HG02943 (cell line): Measurements from ENCODE around the gene MAP3K9.
"Not testable (repeated sequence)": the region's sequence is repeated elsewhere in the genome, so short reads cannot be mapped to it uniquely, and the experiment has no call there.

Experiments
- ATAC-seq: cut with Tn5 transposase; IDR thresholded peaks from one replicate; pipeline ENCODE4 v1.9.1; 2021; ENCODE audit warnings: mild to moderate bottlenecking, low read depth, moderate library complexity; ENCODE audit not compliant: unreplicated experiment

Gene MAP3K9

GRCh38 chr14:70809225-70810219, at the start of gene MAP3K9:
Gene MAP3K9, minus strand, starts transcription at chr14:70809513. Its CDS starts 342 bp downstream, at chr14:70809171.
- ATAC-seq, result peak; percentile 88

- no peak for ATAC-seq
Observed at GRCh38 chr14:70858641-70859040, 49.3 kb upstream of the MAP3K9 start.

GRCh38 chr14:70857496-70857890, 48.2 kb upstream of the MAP3K9 start:
- no peak for ATAC-seq

GRCh38 chr14:70856851-70857495, 47.7 kb upstream of the MAP3K9 start:
- no peak for ATAC-seq

GRCh38 chr14:70855486-70855885, 46.2 kb upstream of the MAP3K9 start:
- ATAC-seq, result no peak

GRCh38 chr14:70853658-70854057, 44.3 kb upstream of the MAP3K9 start:
- ATAC-seq, result not testable (repeated sequence)

GRCh38 chr14:70847406-70848090, 38.2 kb upstream of the MAP3K9 start:
- ATAC-seq, result no peak

GRCh38 chr14:70845601-70846000, 36.3 kb upstream of the MAP3K9 start:
- no peak for ATAC-seq

- ATAC-seq, result no peak
Observed at GRCh38 chr14:70842851-70843462, 33.6 kb upstream of the MAP3K9 start.

- no peak for ATAC-seq
Observed at GRCh38 chr14:70838076-70838475, 28.8 kb upstream of the MAP3K9 start.

- ATAC-seq, result no peak
Observed at GRCh38 chr14:70836946-70837345, 27.6 kb upstream of the MAP3K9 start.

- no peak for ATAC-seq
Observed at GRCh38 chr14:70833884-70834283, 24.6 kb upstream of the MAP3K9 start.

GRCh38 chr14:70832561-70833305, 23.4 kb upstream of the MAP3K9 start:
- ATAC-seq, result no peak

GRCh38 chr14:70830998-70831781, 21.9 kb upstream of the MAP3K9 start:
- no peak for ATAC-seq

- no peak for ATAC-seq
Observed at GRCh38 chr14:70828188-70828587, 18.9 kb upstream of the MAP3K9 start.

- no peak for ATAC-seq
Observed at GRCh38 chr14:70827752-70828151, 18.4 kb upstream of the MAP3K9 start.

- ATAC-seq, result no peak
Observed at GRCh38 chr14:70827347-70827746, 18.0 kb upstream of the MAP3K9 start.

- ATAC-seq, result no peak
Observed at GRCh38 chr14:70823281-70823680, 14.0 kb upstream of the MAP3K9 start.

- ATAC-seq, result no peak
Observed at GRCh38 chr14:70822530-70823185, 13.3 kb upstream of the MAP3K9 start.
